Measurements from ENCODE around the gene ABLIM2.
"Not testable (repeated sequence)": the region's sequence is repeated elsewhere in the genome, so short reads cannot be mapped to it uniquely, and the experiment has no call there.

ABLIM2 gene

DNA sequence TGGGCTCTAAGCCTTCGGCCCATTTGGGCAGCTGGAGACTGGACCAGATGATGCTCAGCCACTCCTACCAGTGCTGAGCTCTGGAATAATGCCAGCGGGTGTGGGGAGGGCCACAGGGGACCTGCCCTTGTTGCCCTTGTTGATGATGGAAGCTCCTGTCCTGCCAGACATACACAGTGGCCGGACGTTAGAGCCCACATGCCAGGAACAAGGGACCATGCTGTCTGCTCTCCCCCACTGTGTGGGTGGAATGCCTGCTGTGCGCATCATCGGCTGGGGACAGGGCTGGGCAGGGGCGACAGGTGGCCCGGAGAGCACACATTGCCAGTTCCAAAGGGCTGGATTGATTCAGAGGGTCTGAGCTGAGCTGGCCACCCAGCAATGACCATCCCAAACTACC, 2.0 kb downstream of the ABLIM2 start:
- DNase-seq, result no peak

- DNase-seq, result no peak
These were observed 2.8 kb downstream of the ABLIM2 start for GRCh38 chr4:8155660-8156421.

GRCh38 chr4:8155048-8155447, 3.6 kb downstream of the ABLIM2 start:
- DNase-seq, result no peak

DNA sequence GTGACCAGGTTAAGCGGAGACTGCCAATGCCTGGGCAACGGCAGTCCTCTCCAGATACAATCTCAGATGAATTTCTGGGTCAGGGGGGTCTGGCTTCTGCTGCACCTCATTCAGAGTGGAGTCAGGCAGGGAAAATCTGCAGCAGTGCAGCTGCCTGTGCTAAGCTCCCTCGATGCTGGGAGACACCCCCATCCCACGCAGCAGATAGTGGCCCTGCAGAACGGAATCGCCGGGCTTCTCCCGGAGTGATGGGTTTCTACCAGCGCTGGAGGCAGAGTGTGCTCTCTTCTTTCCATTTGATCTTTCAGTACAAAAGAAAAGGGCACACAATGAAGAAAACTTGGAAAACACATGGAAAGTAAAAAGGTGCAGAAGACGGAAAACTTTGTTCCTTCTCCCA, 5.2 kb downstream of the ABLIM2 start:
- no peak for DNase-seq

- DNase-seq, result no peak
These were observed 5.8 kb downstream of the ABLIM2 start for GRCh38 chr4:8152865-8153257.

GRCh38 chr4:8152090-8152864, 6.3 kb downstream of the ABLIM2 start:
- DNase-seq, result no peak

DNA sequence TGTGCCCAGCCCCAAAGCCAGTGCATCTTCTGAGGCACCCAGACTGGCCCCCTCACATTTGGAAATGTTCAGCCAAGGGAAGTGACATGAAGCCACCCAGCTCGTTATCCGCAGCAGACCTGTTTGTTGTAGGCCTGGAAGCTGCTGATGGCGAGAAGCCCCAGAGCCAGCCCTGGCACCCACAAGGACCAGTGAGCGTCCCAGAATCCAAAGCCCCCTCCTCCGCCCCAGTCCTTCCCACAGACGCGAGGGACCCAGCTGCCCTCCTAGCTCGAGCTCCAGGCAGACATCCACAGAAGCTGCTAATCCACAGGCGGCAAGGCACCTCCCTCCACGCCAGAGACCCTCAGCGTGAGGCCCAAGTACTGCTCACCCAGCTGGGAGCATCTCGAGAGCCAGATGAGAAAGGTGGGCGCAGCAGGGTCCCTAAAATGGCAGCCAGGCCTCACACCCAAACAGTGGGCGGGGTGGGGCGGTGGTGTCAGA, 7.4 kb downstream of the ABLIM2 start:
- DNase-seq, result no peak

DNA sequence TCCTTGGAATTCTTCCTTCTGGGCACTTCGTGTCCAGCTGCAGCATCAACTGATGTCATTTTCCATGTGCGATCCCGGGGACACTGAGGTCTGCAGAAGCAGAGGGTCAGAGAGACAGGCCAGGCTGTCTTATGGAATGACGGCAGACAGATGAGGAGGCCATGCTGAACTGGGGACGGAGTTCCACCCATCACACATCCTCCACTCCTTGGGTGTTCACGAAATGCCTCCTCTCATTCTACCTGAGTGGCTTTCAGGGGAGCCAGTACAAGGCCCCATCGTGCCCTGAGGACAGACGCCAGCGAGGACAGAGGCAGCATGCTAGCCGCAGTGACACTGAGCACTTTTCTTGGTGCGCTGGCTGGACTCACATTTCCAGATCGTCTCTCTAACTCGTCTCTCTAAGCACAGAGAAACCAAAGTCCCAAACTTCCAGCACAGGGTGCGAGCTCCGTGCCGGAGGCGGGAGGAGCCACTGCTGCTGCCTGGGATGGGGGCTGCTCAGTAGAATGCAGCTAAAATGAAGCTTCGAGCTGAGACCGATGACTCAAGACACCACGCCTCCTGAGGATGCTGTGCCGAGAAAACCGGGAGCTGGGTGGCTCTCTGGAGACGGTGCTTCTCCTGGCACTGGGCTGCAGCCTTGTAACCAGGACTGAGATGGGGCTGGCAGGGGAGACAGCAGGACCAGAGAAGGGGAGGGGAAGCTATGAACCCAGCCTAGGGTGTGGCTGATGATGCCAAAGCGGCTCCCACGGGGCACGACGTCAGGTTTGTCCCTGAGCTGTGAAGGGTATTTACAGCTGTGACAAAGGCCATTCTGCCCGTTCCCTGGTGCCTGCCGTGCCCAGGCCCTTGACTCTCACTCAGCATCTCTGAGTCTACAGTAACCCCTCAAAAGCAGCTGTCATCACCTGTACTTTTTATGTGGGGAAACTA, 8.2 kb downstream of the ABLIM2 start:
- no peak for DNase-seq

- DNase-seq, result no peak
These were observed 8.9 kb downstream of the ABLIM2 start for GRCh38 chr4:8149664-8150063.

- DNase-seq, result no peak
These were observed 9.7 kb downstream of the ABLIM2 start for GRCh38 chr4:8148785-8149435.

DNA sequence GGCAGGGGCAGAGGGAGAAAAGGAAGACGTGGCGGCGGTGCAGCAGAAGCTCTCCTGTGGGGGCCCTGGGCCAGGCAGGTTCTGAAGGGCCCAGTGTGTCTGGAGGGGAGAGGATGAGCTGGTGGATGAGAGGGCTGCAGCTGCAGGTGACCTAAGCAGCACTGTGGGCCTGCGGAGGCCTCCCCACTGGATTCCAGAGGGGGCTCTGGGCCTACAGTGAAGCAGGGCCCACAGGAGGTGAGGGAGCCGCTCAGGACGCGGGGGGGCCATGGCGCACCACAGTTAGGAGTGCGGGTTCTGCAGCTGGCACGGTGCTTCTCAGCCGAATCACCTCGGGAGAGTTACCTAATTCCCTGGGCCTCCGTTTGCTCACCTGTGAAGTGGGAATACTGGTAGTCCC, 10.5 kb downstream of the ABLIM2 start:
- DNase-seq, result no peak

GRCh38 chr4:8147231-8147970, 11.2 kb downstream of the ABLIM2 start:
- DNase-seq, result no peak

DNA sequence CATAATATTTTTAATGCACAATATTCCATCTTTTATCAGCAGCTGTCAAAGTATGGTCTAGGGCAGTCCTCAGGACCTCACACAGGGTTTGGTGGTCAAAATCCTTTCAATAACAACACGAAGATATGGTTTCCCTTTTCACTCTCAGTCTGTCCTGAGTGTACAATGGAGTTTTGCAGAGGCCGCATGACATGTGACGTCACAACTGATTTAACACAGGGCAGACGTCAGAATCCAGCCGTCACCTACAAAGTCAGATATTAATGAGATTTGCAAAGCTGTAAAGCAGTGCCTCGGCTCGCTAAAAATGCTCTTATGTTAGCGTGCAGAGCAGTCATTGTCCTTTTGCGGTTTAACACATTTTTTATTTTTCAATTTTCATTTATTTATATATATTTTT, 12.5 kb downstream of the ABLIM2 start:
- no peak for DNase-seq

GRCh38 chr4:8144359-8144758, 14.3 kb downstream of the ABLIM2 start:
- DNase-seq, result no peak

DNA sequence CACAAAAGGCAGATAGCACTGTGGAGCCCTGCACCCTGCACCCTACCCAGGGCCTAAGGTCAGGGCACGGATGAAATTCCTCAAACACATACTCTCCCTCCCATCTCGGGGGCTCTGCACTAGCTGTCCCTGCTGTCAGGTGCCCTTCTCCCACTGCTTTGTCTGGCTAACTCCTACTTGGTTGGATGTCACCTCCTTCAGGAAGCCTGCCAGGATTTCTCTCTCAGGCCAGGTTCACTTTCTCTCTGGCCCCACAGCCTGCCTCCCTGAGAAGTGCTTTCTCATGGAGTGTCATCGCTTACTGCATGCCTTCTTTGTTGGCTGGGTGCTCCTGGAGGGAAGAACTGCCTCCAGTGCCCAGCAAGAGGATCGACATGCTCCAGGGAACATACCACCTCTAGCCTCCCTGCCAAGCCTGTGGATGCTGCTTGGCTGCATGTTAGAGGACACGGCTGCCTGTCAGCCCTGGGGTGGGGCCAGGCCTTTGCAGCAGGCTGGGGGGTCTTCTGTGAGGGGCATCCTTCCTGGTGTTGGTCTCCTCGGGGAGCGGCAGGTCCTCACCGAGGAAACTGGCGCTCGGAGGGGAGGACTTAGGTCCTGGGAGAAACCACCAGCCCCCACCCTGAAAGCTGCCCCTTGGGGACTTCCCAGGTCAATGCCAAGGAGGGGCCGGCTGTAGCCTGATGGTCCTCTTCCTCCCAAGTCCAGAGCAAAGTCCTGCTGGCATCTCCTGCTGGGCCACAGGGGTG, 15.0 kb downstream of the ABLIM2 start:
- DNase-seq, result no peak

- no peak for DNase-seq
These were observed 16.1 kb downstream of the ABLIM2 start for GRCh38 chr4:8142556-8142955.

DNA sequence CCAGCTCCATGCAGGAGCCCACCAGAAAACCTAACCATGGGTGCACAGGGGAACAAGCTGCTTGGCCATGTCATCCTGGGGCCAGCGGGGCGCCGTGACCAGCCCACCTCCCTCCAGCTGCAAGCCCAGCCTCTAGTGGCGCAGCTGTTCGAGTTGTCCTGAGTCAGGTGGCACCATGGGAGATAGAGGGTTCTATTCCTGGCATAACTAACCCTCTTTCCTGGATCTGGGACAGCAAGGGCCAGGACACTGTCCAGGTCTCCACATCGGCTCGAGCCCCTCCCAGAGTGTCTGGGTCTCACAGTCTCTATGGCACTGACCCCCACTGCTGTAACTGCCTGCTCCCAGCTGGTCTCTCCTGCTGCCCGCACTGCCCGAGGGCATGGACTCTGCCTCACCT, 16.7 kb downstream of the ABLIM2 start:
- no peak for DNase-seq

DNA sequence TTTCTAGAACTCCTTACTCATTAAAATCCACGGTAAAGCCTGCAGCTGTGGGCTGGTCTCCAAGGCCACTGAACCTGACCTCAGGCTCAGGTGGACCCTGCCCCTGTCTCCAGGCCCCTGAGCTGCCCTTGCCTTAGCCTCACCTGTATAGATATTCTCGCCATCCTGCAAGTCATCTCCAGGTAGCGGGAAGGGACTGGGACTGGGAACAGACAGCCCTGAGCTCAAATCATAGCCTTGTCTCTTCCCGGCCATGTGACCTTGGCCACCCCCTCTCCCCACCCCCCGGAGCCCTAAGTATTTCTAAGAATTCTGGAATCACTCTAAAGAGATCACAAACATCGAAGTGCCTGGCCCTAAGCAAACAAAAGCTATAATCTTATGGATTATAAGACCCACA, 17.7 kb downstream of the ABLIM2 start:
- no peak for DNase-seq

- DNase-seq, result not testable (repeated sequence)
These were observed 18.9 kb downstream of the ABLIM2 start for GRCh38 chr4:8139726-8140125.

GRCh38 chr4:8136972-8137710, 21.5 kb downstream of the ABLIM2 start:
- no peak for DNase-seq
